ENCODE results near the gene CLCN4.
A peak's percentile ranks its signal among the peaks of the same experiment; 100 is the strongest.

The CLCN4 gene

DNA sequence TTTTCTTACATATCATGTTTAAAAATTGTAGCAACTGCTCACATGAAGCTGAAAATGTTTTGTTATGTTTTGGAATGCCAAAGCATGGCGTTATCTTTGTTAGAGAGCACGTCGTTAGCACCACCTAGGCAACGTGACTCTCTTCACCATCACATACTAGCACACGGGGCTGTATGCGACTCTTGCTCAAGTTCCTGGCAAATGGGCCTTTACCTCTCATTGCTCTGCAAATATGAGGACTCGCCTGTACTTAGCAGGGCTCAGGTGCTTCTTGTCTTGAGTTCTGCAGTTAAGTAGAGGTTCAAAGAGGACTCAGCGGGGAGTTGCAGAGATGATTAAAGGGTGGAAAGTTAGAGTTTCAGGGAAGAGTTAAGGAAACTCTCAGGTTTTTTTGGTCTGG, 59.4 kb downstream of the CLCN4 start:
- TF ChIP-seq SPI1 (IDR thresholded peaks at IDR 0.05; ENCODE audit: low read depth, low read length) (no peak), POLR2A (IDR thresholded peaks at IDR 0.05; ENCODE audit: low read depth, low read length) (no peak), POU2F2 (IDR thresholded peaks at IDR 0.05; ENCODE audit: low read depth, low read length) (no peak), PAX5 (IDR thresholded peaks at IDR 0.05; ENCODE audit: insufficient read depth, low read length, severe bottlenecking) (no peak), POLR2AphosphoS5 (IDR thresholded peaks at IDR 0.05; ENCODE audit: low read depth, low read length) (no peak), TAF1 (IDR thresholded peaks at IDR 0.05; ENCODE audit: low read depth, low read length) (no peak)
- no peak for DNase-seq (ENCODE audit: insufficient read length, low spot score)
- FAIRE-seq = no peak

DNA sequence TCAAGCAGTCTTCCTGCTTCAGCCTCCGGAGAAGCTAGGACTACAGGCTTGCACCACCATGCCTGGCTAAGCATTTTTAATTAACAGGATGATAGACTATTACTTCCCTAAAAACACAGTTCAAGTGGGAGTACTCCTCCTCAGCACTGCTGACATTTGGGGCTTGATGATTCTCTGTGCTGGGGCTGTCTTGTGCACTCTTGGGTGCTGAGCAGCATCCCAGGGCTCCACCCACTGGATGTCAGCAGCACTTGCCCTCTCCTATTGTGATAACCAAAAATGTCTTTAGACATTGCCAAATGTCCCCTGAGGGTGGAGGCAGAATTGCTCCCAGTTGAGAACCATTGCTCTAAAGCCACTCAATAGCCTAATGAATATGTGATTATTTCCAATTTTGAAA, 60.4 kb downstream of the CLCN4 start:
- TF ChIP-seq POLR2AphosphoS5 (IDR thresholded peaks at IDR 0.05; ENCODE audit: low read depth, low read length) (no peak), POU2F2 (IDR thresholded peaks at IDR 0.05; ENCODE audit: low read depth, low read length) (no peak), PAX5 (IDR thresholded peaks at IDR 0.05; ENCODE audit: insufficient read depth, low read length, severe bottlenecking) (no peak), TAF1 (IDR thresholded peaks at IDR 0.05; ENCODE audit: low read depth, low read length) (no peak), POLR2A (IDR thresholded peaks at IDR 0.05; ENCODE audit: low read depth, low read length) (no peak), SPI1 (IDR thresholded peaks at IDR 0.05; ENCODE audit: low read depth, low read length) (no peak)
- DNase-seq (ENCODE audit: insufficient read length, low spot score) (no peak), FAIRE-seq (no peak)

- TF ChIP-seq PAX5 (IDR thresholded peaks at IDR 0.05; ENCODE audit: insufficient read depth, low read length, severe bottlenecking) (no peak), TAF1 (IDR thresholded peaks at IDR 0.05; ENCODE audit: low read depth, low read length) (no peak), POLR2AphosphoS5 (IDR thresholded peaks at IDR 0.05; ENCODE audit: low read depth, low read length) (no peak), POU2F2 (IDR thresholded peaks at IDR 0.05; ENCODE audit: low read depth, low read length) (no peak), POLR2A (IDR thresholded peaks at IDR 0.05; ENCODE audit: low read depth, low read length) (no peak), SPI1 (IDR thresholded peaks at IDR 0.05; ENCODE audit: low read depth, low read length) (no peak)
- FAIRE-seq = peak; percentile 5
- no peak for DNase-seq (ENCODE audit: insufficient read length, low spot score)
Measured at GRCh38 chrX:10221651-10222050, 64.9 kb downstream of the CLCN4 start.

- TF ChIP-seq PAX5 (IDR thresholded peaks at IDR 0.05; ENCODE audit: insufficient read depth, low read length, severe bottlenecking) (no peak), POLR2A (IDR thresholded peaks at IDR 0.05; ENCODE audit: low read depth, low read length) (no peak), POU2F2 (IDR thresholded peaks at IDR 0.05; ENCODE audit: low read depth, low read length) (no peak), SPI1 (IDR thresholded peaks at IDR 0.05; ENCODE audit: low read depth, low read length) (no peak), POLR2AphosphoS5 (IDR thresholded peaks at IDR 0.05; ENCODE audit: low read depth, low read length) (no peak), TAF1 (IDR thresholded peaks at IDR 0.05; ENCODE audit: low read depth, low read length) (no peak)
- FAIRE-seq (no peak), DNase-seq (ENCODE audit: insufficient read length, low spot score) (no peak)
Measured at GRCh38 chrX:10223276-10223675, 66.5 kb downstream of the CLCN4 start.

DNA sequence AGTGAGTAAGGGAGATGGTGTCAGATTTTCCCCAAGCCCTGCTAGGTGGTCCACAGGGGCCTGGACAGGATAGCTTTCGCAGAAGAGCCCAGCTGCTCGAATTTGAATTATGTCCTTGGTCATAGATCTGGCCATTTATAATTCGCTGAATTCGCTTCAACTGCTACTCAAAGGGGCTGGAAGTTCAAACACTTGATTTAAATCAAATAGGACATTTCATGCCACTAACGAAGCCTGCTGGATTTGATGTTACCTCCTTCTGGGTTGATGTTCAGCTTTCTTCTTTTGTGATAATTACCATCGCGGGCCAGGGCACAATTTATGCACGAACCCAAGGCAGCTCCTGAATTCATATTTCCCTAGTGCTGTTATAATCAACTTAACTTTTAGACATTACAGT, 67.0 kb downstream of the CLCN4 start:
- DNase-seq (ENCODE audit: insufficient read length, low spot score) = no peak
- TF ChIP-seq POU2F2 (IDR thresholded peaks at IDR 0.05; ENCODE audit: low read depth, low read length) = no peak
- no peak for TF ChIP-seq POLR2AphosphoS5 (IDR thresholded peaks at IDR 0.05; ENCODE audit: low read depth, low read length)
- no peak for TF ChIP-seq POLR2A (IDR thresholded peaks at IDR 0.05; ENCODE audit: low read depth, low read length)
- no peak for TF ChIP-seq PAX5 (IDR thresholded peaks at IDR 0.05; ENCODE audit: insufficient read depth, low read length, severe bottlenecking)
- no peak for TF ChIP-seq SPI1 (IDR thresholded peaks at IDR 0.05; ENCODE audit: low read depth, low read length)
- no peak for FAIRE-seq

GRCh38 chrX:10230222-10230621, 73.4 kb downstream of the CLCN4 start:
- no peak for FAIRE-seq
- no peak for DNase-seq (ENCODE audit: insufficient read length, low spot score)
- TF ChIP-seq SPI1 (IDR thresholded peaks at IDR 0.05; ENCODE audit: low read depth, low read length) (no peak), POU2F2 (IDR thresholded peaks at IDR 0.05; ENCODE audit: low read depth, low read length) (no peak), PAX5 (IDR thresholded peaks at IDR 0.05; ENCODE audit: insufficient read depth, low read length, severe bottlenecking) (no peak), POLR2A (IDR thresholded peaks at IDR 0.05; ENCODE audit: low read depth, low read length) (no peak), TAF1 (IDR thresholded peaks at IDR 0.05; ENCODE audit: low read depth, low read length) (no peak), POLR2AphosphoS5 (IDR thresholded peaks at IDR 0.05; ENCODE audit: low read depth, low read length) (no peak)

- DNase-seq (ENCODE audit: insufficient read length, low spot score) = no peak
- no peak for FAIRE-seq
- no peak for TF ChIP-seq POLR2AphosphoS5 (IDR thresholded peaks at IDR 0.05; ENCODE audit: low read depth, low read length)
- no peak for TF ChIP-seq TAF1 (IDR thresholded peaks at IDR 0.05; ENCODE audit: low read depth, low read length)
- TF ChIP-seq PAX5 (IDR thresholded peaks at IDR 0.05; ENCODE audit: insufficient read depth, low read length, severe bottlenecking) = no peak
- TF ChIP-seq POU2F2 (IDR thresholded peaks at IDR 0.05; ENCODE audit: low read depth, low read length) = no peak
- TF ChIP-seq SPI1 (IDR thresholded peaks at IDR 0.05; ENCODE audit: low read depth, low read length) = no peak
- TF ChIP-seq POLR2A (IDR thresholded peaks at IDR 0.05; ENCODE audit: low read depth, low read length) = no peak
Measured at GRCh38 chrX:10231461-10231860, 74.7 kb downstream of the CLCN4 start.

DNA sequence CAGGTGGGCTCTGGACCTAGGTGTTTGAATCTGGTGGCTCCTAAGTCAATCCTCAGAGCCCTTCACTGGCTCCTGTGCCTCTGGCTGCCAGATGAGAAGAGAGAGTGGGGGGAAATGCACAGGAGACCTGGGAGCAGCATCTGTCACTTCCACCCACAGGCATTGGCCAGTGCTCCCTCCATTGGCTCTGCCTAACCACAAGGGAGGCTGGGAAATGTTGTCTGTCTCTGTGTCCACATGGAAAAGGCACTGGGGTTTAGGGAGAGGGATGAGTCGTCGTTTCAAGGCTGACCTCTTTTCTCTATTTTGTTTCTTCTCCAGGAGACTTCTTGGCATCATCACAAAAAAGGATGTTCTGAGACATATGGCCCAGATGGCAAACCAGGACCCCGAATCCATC, 76.4 kb downstream of the CLCN4 start:
- TF ChIP-seq POLR2A (IDR thresholded peaks at IDR 0.05; ENCODE audit: low read depth, low read length) (no peak), SPI1 (IDR thresholded peaks at IDR 0.05; ENCODE audit: low read depth, low read length) (no peak), POU2F2 (IDR thresholded peaks at IDR 0.05; ENCODE audit: low read depth, low read length) (no peak)
- FAIRE-seq (no peak), DNase-seq (ENCODE audit: insufficient read length, low spot score) (no peak)

- DNase-seq (ENCODE audit: insufficient read length, low spot score) = no peak
- TF ChIP-seq SPI1 (IDR thresholded peaks at IDR 0.05; ENCODE audit: low read depth, low read length) (no peak), TAF1 (IDR thresholded peaks at IDR 0.05; ENCODE audit: low read depth, low read length) (no peak), PAX5 (IDR thresholded peaks at IDR 0.05; ENCODE audit: insufficient read depth, low read length, severe bottlenecking) (no peak), POLR2A (IDR thresholded peaks at IDR 0.05; ENCODE audit: low read depth, low read length) (no peak), POU2F2 (IDR thresholded peaks at IDR 0.05; ENCODE audit: low read depth, low read length) (no peak), POLR2AphosphoS5 (IDR thresholded peaks at IDR 0.05; ENCODE audit: low read depth, low read length) (no peak)
- FAIRE-seq = no peak
Measured at GRCh38 chrX:10233696-10234095, 76.9 kb downstream of the CLCN4 start.

GRCh38 chrX:10235851-10236250, 79.1 kb downstream of the CLCN4 start:
- FAIRE-seq (no peak), DNase-seq (ENCODE audit: insufficient read length, low spot score) (no peak)
- no peak for TF ChIP-seq POLR2A (IDR thresholded peaks at IDR 0.05; ENCODE audit: low read depth, low read length)
- no peak for TF ChIP-seq SPI1 (IDR thresholded peaks at IDR 0.05; ENCODE audit: low read depth, low read length)
